Stimulated activated memory B cell treated with anti-CD40 and anti-IgM and Interleukin-4, amounts not matched to agents 10 μg/mL and 1 μg/mL and 100 μg/mL, for 72 hours (primary cell): ENCODE results near the gene PDZD11.
"Not testable (repeated sequence)": the region's sequence is repeated elsewhere in the genome, so short reads cannot be mapped to it uniquely, and the experiment has no call there.

Source experiments
- ATAC-seq: fragments of 150-1000 bp; cut with Tn5 transposase; 2 replicates; pipeline ENCODE4 v1.10.0; 2021
- H3K27ac Mint-ChIP-seq: one replicate; pipeline ENCODE4 v1.8.0; 2022; ENCODE audit warnings: mild to moderate bottlenecking, mixed read lengths
- H3K27me3 Mint-ChIP-seq: one replicate; pipeline ENCODE4 v1.8.0; 2022; ENCODE audit warnings: mixed read lengths
- H3K36me3 Mint-ChIP-seq: one replicate; pipeline ENCODE4 v1.8.0; 2022; ENCODE audit warnings: mixed read lengths
- H3K4me1 Mint-ChIP-seq: one replicate; pipeline ENCODE4 v1.8.0; 2022; ENCODE audit warnings: mixed read lengths
- H3K4me3 Mint-ChIP-seq: one replicate; pipeline ENCODE4 v1.8.0; 2022; ENCODE audit warnings: mild to moderate bottlenecking, moderate library complexity, mixed read lengths
- H3K9me3 Mint-ChIP-seq: one replicate; pipeline ENCODE4 v1.8.0; 2022; ENCODE audit warnings: mixed read lengths

Gene PDZD11

DNA sequence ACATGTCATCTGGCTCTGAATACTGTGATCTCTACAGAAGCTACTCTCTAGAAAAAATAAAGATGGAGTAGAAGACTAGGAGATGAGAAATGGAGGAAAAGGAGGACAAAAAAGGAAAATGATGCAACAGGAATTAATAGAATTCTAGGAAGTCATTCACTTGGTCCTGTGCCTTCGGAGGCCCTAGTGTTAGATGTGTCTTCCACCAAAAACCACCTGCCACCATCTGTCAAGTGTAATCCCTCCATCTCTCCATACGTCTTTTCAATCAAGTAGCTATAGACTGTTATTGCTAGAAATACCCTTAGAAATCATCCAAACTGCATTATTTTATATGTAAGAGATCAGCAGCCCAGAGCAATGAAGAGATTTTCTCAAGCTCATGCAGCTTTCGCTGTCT is 10.6 kb downstream of the PDZD11 start:
- peaks cover 26% of the 10 kb centered on the region for H3K36me3 Mint-ChIP-seq
- no peak overlapping the region for H3K4me3 Mint-ChIP-seq
- H3K9me3 Mint-ChIP-seq = no peaks in the 10 kb centered on the region
- no peak overlapping the region for H3K27ac Mint-ChIP-seq
- H3K27me3 Mint-ChIP-seq = no peaks in the 10 kb centered on the region
- H3K4me1 Mint-ChIP-seq = no peaks in the 10 kb centered on the region
- no peak for ATAC-seq

DNA sequence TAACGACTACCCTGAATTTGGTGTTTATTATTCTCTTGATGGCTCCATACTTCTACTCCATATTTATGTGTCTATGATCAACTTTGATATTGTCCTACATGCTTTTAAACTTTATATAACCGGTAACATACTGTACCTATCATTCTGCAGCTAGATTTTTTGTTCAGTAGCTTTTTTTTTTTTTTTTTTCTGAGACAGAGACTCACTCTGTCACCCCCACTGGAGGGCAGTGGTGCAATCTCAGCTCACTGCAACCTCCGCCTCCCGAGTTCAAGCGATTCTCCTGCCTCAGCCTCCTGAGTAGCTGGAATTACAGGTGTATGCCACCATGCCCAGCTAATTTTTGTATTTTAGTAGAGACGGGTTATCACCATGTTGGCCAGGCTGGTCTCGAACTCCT is 15.7 kb downstream of the PDZD11 start:
- not testable (repeated sequence) for H3K27ac Mint-ChIP-seq, H3K36me3 Mint-ChIP-seq, H3K27me3 Mint-ChIP-seq, ATAC-seq, H3K4me1 Mint-ChIP-seq, H3K4me3 Mint-ChIP-seq, H3K9me3 Mint-ChIP-seq

DNA sequence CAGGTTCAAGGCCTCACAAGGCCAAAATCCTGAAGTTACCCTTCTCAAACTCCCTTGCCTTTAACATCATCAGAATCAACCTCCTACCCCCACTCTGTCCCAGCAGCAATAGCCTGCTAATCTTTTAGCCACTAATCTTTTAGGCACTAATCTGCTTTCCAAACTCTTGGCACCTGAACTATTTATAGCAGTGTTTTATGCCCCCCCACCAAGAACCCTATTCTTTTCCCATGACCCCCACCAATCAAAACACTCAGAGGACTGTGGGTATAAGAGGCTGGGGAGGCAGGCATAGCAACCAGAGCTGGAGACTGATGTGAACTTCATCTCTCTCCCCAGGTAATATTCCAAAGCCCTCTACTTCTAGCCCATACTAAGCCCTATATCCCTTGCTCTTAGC is 21.7 kb downstream of the PDZD11 start, which contains the start of gene ARR3:
ARR3 (plus strand) TSS at position 301 of the 400 bp plus-strand sequence. CDS start 1,052 bp downstream, outside the sequence.
- no peak for ATAC-seq
- Mint-ChIP-seq H3K36me3 (no peaks in the 10 kb centered on the region), H3K4me3 (no peak within 1 kb of the TSS), H3K9me3 (no peaks in the 10 kb centered on the region), H3K4me1 (no peaks in the 10 kb centered on the region), H3K27ac (no peak within 1 kb of the TSS), H3K27me3 (no peaks in the 10 kb centered on the region)

DNA sequence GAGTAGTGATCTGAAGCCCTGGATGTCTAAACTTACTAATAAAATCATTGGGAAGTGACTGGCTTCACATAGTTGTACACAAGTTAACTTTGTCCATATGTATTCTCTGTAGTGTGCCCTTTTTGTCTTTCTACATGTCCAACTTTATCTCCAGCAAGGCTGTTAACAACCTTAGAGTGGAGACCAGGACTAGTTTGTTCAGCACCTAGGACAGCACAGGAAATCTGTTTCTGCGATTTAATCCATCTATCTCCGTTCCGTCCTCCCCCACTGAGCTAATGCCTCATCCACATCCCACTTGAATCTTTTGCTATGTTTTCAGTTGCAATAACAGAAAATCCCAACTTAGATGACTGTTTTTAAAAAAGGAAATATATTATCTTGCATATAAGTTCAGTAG is 24.9 kb downstream of the PDZD11 start:
- H3K27me3 Mint-ChIP-seq = no peaks in the 10 kb centered on the region

DNA sequence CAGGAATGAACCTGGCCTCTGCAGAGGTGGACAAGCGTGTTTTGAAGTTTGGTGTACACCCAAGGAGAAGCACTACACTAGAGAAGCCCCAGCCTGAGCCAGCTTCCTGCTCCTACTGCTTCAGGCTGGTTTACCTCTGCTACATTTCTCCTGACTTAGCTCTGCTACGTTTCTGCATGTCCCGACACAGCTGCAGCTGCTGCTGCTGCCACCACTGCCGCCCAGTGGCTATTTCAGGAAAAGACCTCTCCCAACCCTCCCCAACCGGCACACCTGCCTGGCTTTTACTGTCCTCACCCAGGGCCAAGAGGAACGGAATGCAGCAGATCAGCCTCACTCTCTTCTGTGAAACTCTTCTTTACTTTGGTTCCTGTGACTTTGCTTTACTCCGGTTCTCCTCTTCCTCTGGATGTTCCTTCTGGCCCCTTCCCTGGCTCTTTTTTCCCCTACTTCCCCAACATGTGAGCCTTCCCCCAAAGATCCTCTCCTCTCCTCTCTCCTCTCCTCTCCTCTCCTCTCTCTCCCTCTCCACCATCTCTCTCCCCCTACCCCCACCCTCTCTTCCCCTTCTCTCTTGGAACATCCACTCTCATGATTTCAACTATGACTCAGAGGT is 26.7 kb downstream of the PDZD11 start:
- Mint-ChIP-seq H3K9me3 (no peaks in the 10 kb centered on the region), H3K27ac (no peak overlapping the region), H3K4me3 (no peak overlapping the region), H3K36me3 (peaks cover 12% of the 10 kb centered on the region), H3K27me3 (no peaks in the 10 kb centered on the region), H3K4me1 (no peaks in the 10 kb centered on the region)
- no peak for ATAC-seq

More for the DNA sequence above, 24.9 kb downstream of the PDZD11 start:
- Mint-ChIP-seq H3K36me3 (no peaks in the 10 kb centered on the region), H3K27ac (no peak overlapping the region), H3K4me1 (no peaks in the 10 kb centered on the region), H3K9me3 (no peaks in the 10 kb centered on the region), H3K4me3 (no peak overlapping the region)
- no peak for ATAC-seq

DNA sequence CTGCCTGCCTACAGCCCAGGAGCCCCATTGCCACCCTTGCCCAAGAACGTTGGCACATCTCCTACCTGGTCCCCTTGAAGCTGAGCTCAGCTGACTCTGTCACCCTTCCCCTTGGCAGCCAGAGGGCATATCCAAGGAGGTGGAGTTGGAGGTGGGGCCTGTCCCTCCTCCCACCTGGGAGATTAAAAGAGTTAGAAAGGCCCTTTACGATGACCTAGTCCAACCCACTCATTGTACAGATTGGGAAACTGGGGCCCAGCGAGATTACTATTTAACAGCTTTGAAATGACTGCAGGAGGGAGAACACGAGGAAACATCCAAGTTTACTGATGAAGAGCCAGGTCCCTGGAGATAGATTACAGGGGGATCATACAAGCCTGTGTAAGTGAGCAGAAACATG is 29.6 kb downstream of the PDZD11 start, which contains the start of gene P2RY4:
P2RY4 (minus strand) TSS at position 101 of the 400 bp plus-strand sequence. CDS start 580 bp downstream, outside the sequence.
- Mint-ChIP-seq H3K4me1 (no peaks in the 10 kb centered on the region), H3K9me3 (no peaks in the 10 kb centered on the region), H3K27me3 (no peaks in the 10 kb centered on the region), H3K4me3 (no peak within 1 kb of the TSS), H3K27ac (no peak within 1 kb of the TSS), H3K36me3 (peaks cover 15% of the 10 kb centered on the region)
- ATAC-seq = no peak

DNA sequence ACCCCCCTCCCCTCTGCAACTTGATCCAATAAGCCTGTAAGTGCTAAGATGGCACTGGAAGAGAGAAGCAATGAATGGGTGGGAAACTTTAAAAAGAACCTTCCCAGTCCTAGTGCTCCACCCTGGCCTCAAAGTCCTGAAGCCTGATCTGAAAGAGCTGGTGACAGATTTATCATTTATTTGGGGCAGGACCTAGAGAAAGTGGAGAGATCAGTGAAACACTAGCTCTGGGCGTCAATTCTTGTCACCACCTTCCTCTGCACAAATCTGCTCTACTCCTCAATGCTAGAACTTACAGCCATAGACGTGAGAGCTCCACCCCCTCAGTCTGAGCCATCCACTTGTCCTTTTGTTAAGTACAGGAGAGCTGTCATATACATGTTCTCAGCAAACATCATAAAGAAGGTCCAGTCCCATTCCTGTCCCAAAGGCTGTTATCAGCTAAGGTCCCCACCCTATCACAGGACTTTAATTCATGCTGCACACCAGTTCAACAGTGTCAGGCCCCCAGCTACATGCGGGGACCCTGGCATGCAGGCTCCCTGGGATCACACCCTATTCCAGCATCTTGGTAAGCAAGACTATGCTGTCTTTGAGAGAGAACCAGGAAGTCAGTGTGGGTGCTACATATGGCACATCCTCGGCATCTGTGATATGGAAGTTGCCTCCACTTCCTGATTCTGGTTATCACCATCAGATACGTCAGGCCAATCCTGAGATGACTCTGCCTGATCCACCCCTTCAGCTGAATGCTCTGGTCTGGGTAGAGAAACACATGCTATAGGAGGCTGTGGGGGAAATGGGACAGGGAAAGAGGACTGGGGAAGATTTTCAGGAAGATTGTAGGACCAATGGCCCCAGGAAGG is 32.1 kb downstream of the PDZD11 start:
- ATAC-seq = no peak

DNA sequence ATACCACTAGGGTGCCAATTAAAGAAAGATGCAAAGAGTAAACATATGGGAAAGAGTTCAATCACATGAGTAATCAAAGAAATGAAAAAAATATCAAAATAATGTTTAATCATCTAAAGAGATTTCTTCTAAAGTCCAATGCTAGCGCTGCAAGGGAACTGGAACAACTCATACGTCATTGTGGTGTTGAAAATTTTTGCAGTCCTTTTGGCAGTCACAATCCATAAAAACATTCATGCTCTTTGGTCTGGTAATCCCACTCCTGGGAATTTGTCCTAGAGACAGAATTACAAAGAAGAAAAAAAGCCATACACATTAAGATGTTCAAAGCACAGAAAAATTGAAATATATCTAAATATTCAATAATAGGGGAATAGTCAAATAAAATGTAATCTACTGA is 34.3 kb downstream of the PDZD11 start:
- H3K4me1 Mint-ChIP-seq = no peaks in the 10 kb centered on the region
- peaks cover 29% of the 10 kb centered on the region for H3K36me3 Mint-ChIP-seq
- no peaks in the 10 kb centered on the region for H3K9me3 Mint-ChIP-seq
- ATAC-seq = no peak
- no peaks in the 10 kb centered on the region for H3K27me3 Mint-ChIP-seq
- H3K27ac Mint-ChIP-seq = no peak overlapping the region
- H3K4me3 Mint-ChIP-seq = no peak overlapping the region

More for the DNA sequence above, 32.1 kb downstream of the PDZD11 start:
- H3K4me1 Mint-ChIP-seq = no peaks in the 10 kb centered on the region
- H3K36me3 Mint-ChIP-seq = peaks cover 27% of the 10 kb centered on the region
- no peak overlapping the region for H3K27ac Mint-ChIP-seq
- H3K27me3 Mint-ChIP-seq = no peaks in the 10 kb centered on the region
- no peak overlapping the region for H3K4me3 Mint-ChIP-seq
- no peaks in the 10 kb centered on the region for H3K9me3 Mint-ChIP-seq

DNA sequence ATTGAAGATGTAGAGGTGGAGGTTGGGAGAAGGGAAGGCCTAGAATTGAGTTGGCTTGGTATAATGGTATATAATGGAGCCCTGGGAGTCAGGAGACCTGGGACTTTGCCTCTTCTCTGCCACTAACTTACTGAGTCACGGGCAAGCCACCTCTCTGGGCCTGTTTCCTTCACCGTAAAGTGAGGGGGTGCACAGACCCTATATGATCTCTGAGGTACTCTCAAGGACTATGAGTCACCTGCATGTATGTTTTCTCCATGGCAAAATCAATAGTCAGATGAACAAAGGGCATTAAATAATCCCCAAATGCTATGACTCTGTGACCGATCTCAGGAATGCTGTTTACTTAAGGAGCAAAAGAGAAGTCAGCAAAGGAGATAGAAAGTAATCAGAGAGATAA is 34.8 kb downstream of the PDZD11 start:
- peaks cover 29% of the 10 kb centered on the region for H3K36me3 Mint-ChIP-seq
- no peak overlapping the region for H3K4me3 Mint-ChIP-seq
- no peaks in the 10 kb centered on the region for H3K27me3 Mint-ChIP-seq
- no peak overlapping the region for H3K27ac Mint-ChIP-seq
- H3K4me1 Mint-ChIP-seq = no peaks in the 10 kb centered on the region
- ATAC-seq = no peak
- no peaks in the 10 kb centered on the region for H3K9me3 Mint-ChIP-seq

DNA sequence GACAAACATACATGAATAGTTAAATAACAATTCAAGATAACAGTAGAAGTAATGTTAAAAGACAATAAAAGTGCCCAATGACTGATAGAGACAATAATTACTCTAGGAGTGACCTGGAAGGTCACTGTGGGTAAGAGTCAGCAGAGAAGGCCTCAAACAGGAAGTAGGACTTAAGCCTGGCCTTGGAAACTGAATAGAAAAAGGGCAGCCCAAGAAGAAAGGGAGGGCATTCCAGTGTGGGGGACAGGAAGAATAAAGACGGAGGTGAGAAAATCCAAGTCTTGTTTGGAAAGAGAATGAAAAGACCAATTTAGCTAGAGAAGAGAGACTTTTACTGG is 35.7 kb downstream of the PDZD11 start:
- Mint-ChIP-seq H3K4me1 (no peaks in the 10 kb centered on the region), H3K9me3 (no peaks in the 10 kb centered on the region), H3K27ac (no peak overlapping the region), H3K4me3 (no peak overlapping the region), H3K27me3 (no peaks in the 10 kb centered on the region), H3K36me3 (peaks cover 27% of the 10 kb centered on the region)
- ATAC-seq = no peak

DNA sequence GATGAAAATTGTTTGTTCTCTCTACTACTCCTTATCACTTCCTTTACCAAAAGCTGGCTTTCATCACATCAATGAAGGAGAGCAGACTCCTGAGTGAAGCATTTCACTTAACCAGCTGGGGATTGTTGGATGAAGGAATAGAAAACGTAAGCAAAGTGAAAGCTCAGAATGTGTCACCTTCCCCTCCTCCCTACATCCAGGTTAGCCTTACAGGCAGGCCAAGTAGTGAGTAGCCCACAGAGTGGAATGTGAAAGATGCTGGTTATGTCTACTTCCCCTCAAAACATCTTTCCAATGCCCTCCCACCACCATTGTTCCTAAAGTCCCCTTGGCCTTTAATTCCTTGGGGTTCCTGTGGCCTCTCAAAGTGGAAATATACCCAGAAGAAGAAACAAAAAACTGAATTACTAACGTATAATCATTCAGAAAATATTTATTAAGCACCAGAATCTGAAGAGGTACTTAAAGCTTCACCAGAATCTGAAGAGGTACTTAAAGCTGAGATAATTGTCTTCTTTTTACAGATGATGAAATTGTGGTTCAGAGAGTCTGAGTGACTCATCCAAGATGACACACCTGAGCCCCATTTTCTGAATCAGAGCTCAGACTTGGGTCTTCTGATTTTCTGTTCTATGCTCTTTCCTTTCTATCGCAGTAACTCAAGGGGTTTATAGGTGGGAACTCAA is 36.2 kb downstream of the PDZD11 start:
- Mint-ChIP-seq H3K9me3 (no peaks in the 10 kb centered on the region), H3K4me1 (no peaks in the 10 kb centered on the region), H3K36me3 (peaks cover 22% of the 10 kb centered on the region), H3K27me3 (no peaks in the 10 kb centered on the region), H3K4me3 (no peak overlapping the region), H3K27ac (no peak overlapping the region)
- ATAC-seq = no peak

DNA sequence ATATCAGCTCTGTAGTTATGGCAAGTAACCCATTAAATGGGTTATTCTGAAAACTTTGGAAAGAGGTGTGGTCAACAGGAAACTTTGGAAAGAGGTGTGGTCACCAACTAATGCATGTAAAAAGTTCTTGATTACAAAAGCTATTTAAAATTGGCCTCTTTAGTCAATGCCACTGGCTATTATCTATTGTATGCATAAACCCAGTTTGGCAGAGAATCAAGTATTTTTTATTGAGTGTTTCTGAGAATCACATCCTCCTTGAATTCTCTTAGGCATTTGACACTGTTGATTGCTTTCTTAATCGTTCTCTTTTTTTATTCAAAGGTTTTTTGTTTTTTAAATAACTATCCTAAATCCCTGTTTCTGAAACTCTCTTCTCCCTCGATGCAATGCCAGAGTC is 37.2 kb downstream of the PDZD11 start:
- H3K9me3 Mint-ChIP-seq = no peaks in the 10 kb centered on the region
- no peak overlapping the region for H3K27ac Mint-ChIP-seq
- ATAC-seq = no peak
- H3K4me1 Mint-ChIP-seq = no peaks in the 10 kb centered on the region
- peaks cover 14% of the 10 kb centered on the region for H3K36me3 Mint-ChIP-seq
- H3K4me3 Mint-ChIP-seq = no peak overlapping the region
- no peaks in the 10 kb centered on the region for H3K27me3 Mint-ChIP-seq

DNA sequence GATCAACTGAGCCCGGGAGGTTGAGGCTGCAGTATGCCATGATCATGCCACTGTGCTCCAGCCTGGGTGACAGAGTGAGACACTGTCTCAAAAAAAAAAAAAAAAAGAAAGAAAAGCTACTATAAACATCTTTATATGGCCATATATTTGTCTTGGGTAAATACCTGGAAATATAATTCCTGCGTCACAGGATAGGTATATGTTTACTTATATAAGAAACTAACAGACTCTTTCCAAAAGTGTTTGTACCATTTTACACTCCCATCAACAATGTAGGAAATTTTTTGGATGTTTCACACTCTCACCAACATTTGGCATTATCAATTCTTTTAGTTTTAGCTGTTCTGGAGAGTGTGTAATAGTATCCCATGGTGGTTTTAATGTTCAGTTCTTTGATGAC is 42.5 kb downstream of the PDZD11 start:
- H3K4me3 Mint-ChIP-seq = no peak overlapping the region
- H3K36me3 Mint-ChIP-seq = no peaks in the 10 kb centered on the region
- H3K9me3 Mint-ChIP-seq = no peaks in the 10 kb centered on the region
- no peaks in the 10 kb centered on the region for H3K27me3 Mint-ChIP-seq
- H3K27ac Mint-ChIP-seq = no peak overlapping the region
- H3K4me1 Mint-ChIP-seq = no peaks in the 10 kb centered on the region
- ATAC-seq = no peak

DNA sequence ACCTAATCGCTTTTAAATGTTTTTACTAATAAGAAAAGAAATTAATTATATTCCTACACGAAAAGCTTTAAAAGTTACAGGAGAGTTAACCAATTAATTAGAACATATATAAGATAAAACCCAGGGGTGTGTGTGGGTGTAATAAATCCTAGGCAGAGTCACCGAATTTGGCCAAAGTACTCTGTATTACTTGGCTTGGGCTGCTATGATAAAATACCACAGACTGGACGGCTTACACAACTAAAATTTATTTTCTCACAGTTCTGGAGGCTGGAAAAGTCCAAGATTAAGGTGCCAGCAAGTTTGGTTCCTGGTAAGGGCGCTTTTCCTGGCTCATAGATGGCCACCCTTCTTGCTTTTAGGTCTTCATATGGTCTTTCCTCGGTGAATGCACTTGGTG is 44.8 kb downstream of the PDZD11 start:
- H3K27ac Mint-ChIP-seq = no peak overlapping the region
- no peak for ATAC-seq
- H3K36me3 Mint-ChIP-seq = no peaks in the 10 kb centered on the region
- H3K9me3 Mint-ChIP-seq = no peaks in the 10 kb centered on the region
- no peaks in the 10 kb centered on the region for H3K4me1 Mint-ChIP-seq
- no peak overlapping the region for H3K4me3 Mint-ChIP-seq
- no peaks in the 10 kb centered on the region for H3K27me3 Mint-ChIP-seq

DNA sequence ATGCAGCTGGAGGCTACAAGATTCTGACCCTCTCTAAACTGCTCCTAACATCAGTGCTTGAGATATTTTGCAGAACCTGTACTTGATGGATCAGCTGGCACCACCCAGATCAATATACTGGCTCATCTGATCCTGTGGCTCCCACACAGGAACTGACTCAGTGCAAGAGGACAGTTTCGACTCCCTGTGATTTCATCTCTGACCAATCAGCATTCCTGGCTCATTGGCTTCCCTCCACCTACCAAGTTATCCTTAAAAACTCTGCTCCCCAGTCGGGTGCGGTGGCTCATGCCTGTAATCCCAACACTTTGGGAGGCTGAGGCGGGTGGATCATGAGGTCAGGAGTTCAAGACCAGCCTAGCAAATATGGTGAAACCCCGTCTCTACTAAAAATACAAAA is 46.1 kb downstream of the PDZD11 start:
- not testable (repeated sequence) for H3K4me1 Mint-ChIP-seq, H3K4me3 Mint-ChIP-seq, ATAC-seq, H3K9me3 Mint-ChIP-seq, H3K27me3 Mint-ChIP-seq, H3K36me3 Mint-ChIP-seq, H3K27ac Mint-ChIP-seq

DNA sequence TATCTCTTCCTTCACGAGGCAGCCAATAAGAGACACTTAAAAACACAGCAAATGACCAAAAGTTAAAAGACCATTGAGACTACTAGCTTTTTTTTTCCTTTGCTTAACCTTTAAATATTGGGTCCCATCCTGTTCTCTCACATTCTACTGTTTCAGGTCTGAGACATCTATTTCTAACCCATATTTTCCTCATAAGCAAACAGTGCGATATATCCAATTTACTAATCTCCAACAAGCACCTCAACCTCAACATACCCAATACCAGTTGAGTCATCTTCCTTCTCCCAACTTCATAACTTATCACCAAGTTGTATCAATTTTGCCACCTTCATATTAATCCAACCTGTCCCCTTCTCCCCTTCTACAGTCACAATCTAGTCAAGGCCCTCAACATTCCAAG is 48.2 kb downstream of the PDZD11 start:
- H3K4me3 Mint-ChIP-seq = no peak overlapping the region
- H3K4me1 Mint-ChIP-seq = no peaks in the 10 kb centered on the region
- H3K27ac Mint-ChIP-seq = no peak overlapping the region
- no peaks in the 10 kb centered on the region for H3K36me3 Mint-ChIP-seq
- ATAC-seq = no peak
- no peaks in the 10 kb centered on the region for H3K9me3 Mint-ChIP-seq
- no peaks in the 10 kb centered on the region for H3K27me3 Mint-ChIP-seq
